ENCODE results near the gene VAPA. TPM values are rescaled to one million over a fixed set of nuclear protein-coding genes. Genes with fewer than 3 reads are reported as not detected.

Gene VAPA
- total and polyA plus RNA-seq, 2 donors (not counting 3 experiments of a cell fraction or from before 2014, with no cell fraction given), result 105 to 163 TPM

DNA sequence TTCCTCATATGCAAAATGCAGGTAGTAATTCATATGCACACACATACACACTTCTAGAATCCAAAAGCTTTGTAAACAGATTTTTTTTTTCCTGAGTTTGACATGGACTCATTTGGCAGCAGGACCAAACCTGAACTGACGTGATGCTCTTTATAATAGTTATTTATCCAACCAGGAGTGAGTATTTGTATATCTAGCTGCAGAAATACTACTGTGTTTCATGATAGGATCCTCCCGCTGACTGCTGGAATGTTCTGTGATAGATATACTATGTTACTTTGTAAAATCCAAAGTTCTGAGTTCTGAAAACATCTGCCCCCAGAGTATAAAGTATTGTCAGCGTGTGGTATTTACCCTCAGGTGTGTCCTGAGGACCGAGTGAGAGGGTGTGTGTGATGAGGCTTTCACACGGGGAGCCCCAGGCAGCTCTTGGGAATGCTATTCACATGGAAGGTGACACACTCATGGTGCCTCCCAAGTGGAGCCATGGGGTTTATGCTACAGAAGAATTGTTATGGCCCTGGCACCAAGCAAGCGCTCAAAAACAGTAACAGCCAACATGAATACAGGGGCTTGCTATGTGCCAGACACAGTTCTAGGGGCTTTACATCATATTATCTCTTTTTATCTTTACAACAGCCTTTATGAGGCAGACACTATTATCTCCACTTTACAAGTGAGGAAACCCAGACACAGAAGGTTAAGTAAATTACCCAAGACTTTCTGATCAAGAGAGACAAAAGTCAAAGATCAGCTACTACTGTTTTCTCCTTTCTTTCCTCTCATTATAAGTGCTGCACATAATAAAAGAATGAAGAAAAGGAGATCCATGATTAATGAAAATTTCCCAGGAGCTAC is 44.7 kb upstream of the VAPA start:
- POLR2A ChIA-PET, result interaction anchor here (0.6 to 1.0 kb wide), 2 partner anchors 8 to 179 kb away, joined by 3 to 4 read pairs; no protein-coding TSS in a partner anchor
- H3K36me3 ChIP-seq (ENCODE audit: control insufficient read depth in 2 of 2, extremely low read depth in 1 of 2, insufficient read depth in 2 of 2, low read length in 2 of 2), result no peaks in the 10 kb centered on the region
- no peaks in the 10 kb centered on the region for H3K9me3 ChIP-seq (replicated peaks; ENCODE audit: control insufficient read depth, insufficient read depth, low read length)
- H3K4me1 ChIP-seq (ENCODE audit: control insufficient read depth, extremely low read depth, insufficient read depth, low read length), result peaks cover 20% of the 10 kb centered on the region
- no peak for DNase-seq (ENCODE audit: low read depth, low spot score)
- no peak overlapping the region for H2AFZ ChIP-seq (ENCODE audit: low read depth, low read length)
- H3K79me2 ChIP-seq (ENCODE audit: control insufficient read depth, insufficient read depth, low read length), result no peaks in the 10 kb centered on the region
- CTCF ChIA-PET, result interaction anchor here (1.0 to 1.5 kb wide), 3 partner anchors 28 to 294 kb away, joined by 3 to 4 read pairs (median 4); no protein-coding TSS in a partner anchor
- intact Hi-C loops (cut with micrococcal nuclease), result loop anchor here (1.0 kb wide), 1 partner anchor 8 kb away; no protein-coding TSS in a partner anchor
- H3K4me3 ChIP-seq (replicated peaks in 1 of 3; ENCODE audit: insufficient read depth in 1 of 3, low read depth in 1 of 3, low read length in 3 of 3), result no peak overlapping the region
- no peak for FAIRE-seq
- no peaks in the 10 kb centered on the region for H3K27me3 ChIP-seq (ENCODE audit: control insufficient read depth in 2 of 2, insufficient read depth in 2 of 2, low read length in 2 of 2)
- TF ChIP-seq EZH2 (IDR thresholded peaks at IDR 0.05; ENCODE audit: borderline replicate concordance, low read depth, low read length, severe bottlenecking), result no peak
- TF ChIP-seq, protein P1, sequence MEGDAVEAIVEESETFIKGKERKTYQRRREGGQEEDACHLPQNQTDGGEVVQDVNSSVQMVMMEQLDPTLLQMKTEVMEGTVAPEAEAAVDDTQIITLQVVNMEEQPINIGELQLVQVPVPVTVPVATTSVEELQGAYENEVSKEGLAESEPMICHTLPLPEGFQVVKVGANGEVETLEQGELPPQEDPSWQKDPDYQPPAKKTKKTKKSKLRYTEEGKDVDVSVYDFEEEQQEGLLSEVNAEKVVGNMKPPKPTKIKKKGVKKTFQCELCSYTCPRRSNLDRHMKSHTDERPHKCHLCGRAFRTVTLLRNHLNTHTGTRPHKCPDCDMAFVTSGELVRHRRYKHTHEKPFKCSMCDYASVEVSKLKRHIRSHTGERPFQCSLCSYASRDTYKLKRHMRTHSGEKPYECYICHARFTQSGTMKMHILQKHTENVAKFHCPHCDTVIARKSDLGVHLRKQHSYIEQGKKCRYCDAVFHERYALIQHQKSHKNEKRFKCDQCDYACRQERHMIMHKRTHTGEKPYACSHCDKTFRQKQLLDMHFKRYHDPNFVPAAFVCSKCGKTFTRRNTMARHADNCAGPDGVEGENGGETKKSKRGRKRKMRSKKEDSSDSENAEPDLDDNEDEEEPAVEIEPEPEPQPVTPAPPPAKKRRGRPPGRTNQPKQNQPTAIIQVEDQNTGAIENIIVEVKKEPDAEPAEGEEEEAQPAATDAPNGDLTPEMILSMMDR (IDR thresholded peaks at IDR 0.05; ENCODE audit: extremely low read depth in 1 of 2, insufficient read depth in 1 of 2, low read depth in 1 of 2, low read length in 2 of 2), result no peak
- no peak for TF ChIP-seq POLR2A (IDR thresholded peaks at IDR 0.05; ENCODE audit: low read depth, low read length)
- H3K9me1 ChIP-seq (replicated peaks; ENCODE audit: control insufficient read depth, extremely low read depth, insufficient read depth, low read length), result no peaks in the 10 kb centered on the region
- dilution Hi-C loops (cut with MboI; ENCODE audit: extremely low pct_ligation_motif_present, low sequenced_read_pairs), result no loop called here
- H3K9ac ChIP-seq (replicated peaks; ENCODE audit: extremely low read depth, insufficient read depth, low read length), result no peak overlapping the region
- no peaks in the 10 kb centered on the region for H4K20me1 ChIP-seq (replicated peaks; ENCODE audit: control insufficient read depth, extremely low read depth, insufficient read depth, low read length)
- H3K27ac ChIP-seq (ENCODE audit: insufficient read depth, low read depth, low read length), result no peak overlapping the region
- no peak overlapping the region for H3K4me2 ChIP-seq (ENCODE audit: insufficient read depth, low read length)
- BruUV-seq (replicated peaks), result no TSS peak
